ENCODE measurements around the gene BNIP5.

The BNIP5 gene

DNA sequence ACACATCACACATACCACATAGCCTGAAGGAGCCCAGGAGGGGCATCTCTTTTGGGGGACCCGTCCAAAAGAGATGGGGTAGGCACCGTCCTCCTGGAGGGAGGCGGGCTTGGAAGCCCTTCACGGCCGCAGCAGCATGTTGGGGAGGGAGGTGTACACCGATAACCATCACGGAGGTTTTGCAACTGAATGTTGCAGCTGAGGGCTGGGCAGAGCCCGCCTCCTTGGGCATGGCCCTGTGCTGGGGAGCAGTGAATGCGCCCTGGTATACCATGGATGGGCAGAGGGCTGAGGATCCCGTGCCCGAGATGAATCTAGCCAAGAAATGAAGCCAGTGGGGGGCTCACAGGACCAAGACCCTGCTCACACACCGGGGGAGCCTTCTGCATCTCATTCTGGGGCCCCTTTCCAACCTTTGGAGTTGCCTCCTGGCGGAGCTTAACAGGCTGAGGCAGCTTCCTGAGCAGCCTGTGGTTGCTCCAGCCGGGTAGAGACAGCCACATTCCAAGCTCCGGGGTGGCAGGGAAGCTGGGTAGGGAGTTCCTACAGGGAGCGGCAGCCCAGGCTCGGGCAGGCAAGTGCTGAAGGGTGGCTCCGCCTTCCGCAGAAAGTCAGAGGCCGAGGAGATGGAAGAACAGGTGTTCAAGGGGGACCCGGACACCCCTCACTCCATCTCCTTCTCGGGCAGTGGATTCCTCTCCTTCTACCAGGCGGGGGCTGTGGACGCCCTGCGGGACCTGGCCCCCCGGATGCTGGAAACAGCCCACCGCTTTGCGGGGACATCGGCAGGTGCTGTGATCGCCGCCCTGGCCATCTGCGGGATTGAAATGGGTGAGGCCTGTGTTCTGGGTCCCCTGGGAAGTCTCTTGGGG lies 66.6 kb downstream of the BNIP5 start, which contains the start of gene PNPLA1:
Gene PNPLA1, plus strand, starts transcription at position 227 of the 872 bp plus-strand sequence. Its CDS starts 400 bp downstream, at position 627.
- TF ChIP-seq, protein P1, sequence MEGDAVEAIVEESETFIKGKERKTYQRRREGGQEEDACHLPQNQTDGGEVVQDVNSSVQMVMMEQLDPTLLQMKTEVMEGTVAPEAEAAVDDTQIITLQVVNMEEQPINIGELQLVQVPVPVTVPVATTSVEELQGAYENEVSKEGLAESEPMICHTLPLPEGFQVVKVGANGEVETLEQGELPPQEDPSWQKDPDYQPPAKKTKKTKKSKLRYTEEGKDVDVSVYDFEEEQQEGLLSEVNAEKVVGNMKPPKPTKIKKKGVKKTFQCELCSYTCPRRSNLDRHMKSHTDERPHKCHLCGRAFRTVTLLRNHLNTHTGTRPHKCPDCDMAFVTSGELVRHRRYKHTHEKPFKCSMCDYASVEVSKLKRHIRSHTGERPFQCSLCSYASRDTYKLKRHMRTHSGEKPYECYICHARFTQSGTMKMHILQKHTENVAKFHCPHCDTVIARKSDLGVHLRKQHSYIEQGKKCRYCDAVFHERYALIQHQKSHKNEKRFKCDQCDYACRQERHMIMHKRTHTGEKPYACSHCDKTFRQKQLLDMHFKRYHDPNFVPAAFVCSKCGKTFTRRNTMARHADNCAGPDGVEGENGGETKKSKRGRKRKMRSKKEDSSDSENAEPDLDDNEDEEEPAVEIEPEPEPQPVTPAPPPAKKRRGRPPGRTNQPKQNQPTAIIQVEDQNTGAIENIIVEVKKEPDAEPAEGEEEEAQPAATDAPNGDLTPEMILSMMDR (conservative IDR thresholded peaks at IDR 0.05; ENCODE audit: low read depth, low read length), result no peak
- no peak within 1 kb of the TSS for H3K4me3 ChIP-seq (ENCODE audit: low read depth, low read length)
- DNase-seq (ENCODE audit: low read depth), result no peak

DNA sequence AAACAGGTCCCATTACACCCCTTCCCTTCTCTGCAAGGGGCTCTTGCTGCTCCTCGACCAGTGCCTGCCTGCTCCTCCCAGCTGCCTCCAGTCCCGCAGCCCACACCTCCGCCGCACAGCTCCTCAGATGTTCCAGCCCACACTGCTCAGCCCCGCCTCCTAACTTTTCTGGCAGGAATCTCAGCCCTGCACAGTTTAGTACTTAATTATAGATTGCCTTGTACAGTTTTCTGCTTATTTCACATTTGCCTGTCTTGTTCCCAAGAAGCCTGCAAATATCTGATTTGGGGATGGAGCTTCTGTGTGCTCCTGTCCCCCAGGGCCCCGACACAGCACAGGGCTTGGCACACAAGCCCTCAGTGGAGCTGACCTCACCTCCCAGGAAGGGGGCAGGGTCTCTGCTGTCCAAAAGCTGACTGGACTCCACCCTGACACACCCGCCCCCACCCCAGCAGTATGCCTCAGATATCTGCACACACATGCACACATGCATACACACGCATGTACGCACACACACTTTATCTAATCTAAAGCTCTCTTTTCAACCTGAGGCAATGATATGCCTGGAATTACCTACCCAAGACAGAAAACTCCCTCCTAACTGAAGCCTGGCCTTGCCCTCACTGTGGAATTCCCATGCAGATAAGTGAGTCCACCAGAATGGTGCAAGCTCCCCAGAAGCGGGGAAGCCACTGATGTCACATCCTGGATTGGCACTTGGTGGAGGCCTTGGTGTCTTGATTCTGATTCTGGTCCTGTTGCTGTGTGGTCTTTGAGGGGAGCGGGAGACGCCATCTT lies 68.0 kb downstream of the BNIP5 start:
- TF ChIP-seq, protein P1 (conservative IDR thresholded peaks at IDR 0.05; ENCODE audit: low read depth, low read length), result no peak
- DNase-seq (ENCODE audit: low read depth), result peak; percentile 52
- no peak overlapping the region for H3K4me3 ChIP-seq (ENCODE audit: low read depth, low read length)

DNA sequence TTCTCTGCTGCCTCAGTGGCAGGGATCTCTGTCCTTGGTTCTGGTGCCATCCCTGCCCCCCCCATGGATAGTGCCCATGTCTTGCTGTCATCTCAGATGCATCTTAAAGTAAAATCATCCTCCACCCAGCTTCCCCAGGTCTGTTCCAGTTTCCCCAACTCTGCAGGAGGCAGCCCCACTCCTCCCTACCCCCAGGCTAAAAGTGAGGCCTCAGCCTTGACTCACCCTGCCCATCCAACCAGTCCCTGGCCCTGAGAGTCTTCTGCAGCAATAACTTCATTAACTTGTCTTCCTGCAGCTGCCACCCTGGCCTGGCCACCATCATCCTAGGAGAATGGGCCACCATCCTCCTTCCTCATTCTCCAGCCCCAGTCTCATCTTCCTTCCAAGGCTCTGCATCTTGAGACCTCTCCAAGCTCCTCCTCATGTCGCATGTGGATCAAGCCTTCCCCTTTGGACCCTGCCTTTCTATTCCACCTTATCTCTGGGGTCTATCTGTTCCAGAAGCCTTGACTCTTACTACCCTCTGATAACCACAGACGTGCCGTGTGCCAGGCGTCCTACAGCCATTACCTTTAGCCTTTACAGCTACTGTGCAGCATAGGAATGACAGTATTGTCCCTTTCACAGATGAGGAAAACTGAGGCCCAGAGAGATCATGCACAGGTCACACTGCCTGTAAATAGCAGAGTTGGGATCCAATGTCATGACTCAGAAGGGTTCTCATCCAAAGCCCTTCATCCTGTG lies 68.8 kb downstream of the BNIP5 start:
- DNase-seq (ENCODE audit: low read depth), result no peak
- no peak overlapping the region for H3K4me3 ChIP-seq (ENCODE audit: low read depth, low read length)
- TF ChIP-seq, protein P1 (conservative IDR thresholded peaks at IDR 0.05; ENCODE audit: low read depth, low read length), result no peak

DNA sequence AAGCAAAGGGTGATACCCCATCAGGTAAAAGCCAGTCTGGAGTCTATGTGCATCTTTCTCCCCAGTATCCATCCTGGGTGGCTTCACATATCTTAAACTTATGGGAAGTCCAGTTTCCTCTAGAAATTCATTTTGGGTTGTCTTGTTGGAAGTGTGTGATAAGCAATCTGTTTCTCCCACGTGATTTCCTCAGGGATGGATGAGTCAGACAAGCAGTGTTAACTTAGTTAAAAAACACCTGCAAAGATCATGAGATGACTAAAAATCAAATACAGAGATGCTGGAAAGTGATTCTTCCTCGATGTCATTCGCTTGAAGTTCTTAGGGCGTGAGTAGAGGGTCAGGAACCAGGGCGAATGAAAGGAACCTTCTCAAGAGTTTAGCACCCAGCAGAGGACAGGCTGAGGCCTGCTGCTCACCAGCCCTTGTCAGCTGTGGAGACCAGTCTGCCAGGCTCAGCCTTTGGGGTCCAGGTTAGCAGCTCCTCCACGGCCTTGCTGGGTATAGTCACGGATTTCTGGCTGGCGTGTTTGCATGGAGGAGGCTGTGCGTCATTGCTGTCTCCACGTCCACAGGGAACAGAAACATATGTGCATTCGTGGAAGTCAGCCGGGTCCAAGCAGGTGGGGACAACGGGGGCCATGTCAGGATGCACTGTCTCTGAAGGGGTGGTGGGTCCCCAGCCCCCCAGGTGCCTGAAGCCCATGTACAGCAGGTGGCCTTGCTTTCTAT lies 69.6 kb downstream of the BNIP5 start:
- no peak overlapping the region for H3K4me3 ChIP-seq (ENCODE audit: low read depth, low read length)
- DNase-seq (ENCODE audit: low read depth), result no peak
- TF ChIP-seq, protein P1 (conservative IDR thresholded peaks at IDR 0.05; ENCODE audit: low read depth, low read length), result no peak

Measured in choroid plexus epithelial cell (primary cell).